Activated CD4-positive, alpha-beta memory T cell treated with anti-CD3 and anti-CD28 coated beads for 36 hours (primary cell): ENCODE data around the gene MAGEB17. TPM values are rescaled to one million over a fixed set of nuclear protein-coding genes. Genes with fewer than 3 reads are reported as not detected.
"Not testable (repeated sequence)": the region's sequence is repeated elsewhere in the genome, so short reads cannot be mapped to it uniquely, and the experiment has no call there.

Source experiments
- CTCF ChIA-PET: fragments of 350-600 bp; sonication (Branson Sonifier 250); formaldehyde crosslinking; loops from one replicate; lab custom pipeline; 2021; ENCODE audit warnings: antibody characterized with exemption, inconsistent platforms; lab: Charles Lee
- POLR2A ChIA-PET: fragments of 350-600 bp; sonication (Branson Sonifier 250); formaldehyde crosslinking; loops from one replicate; lab custom pipeline; 2021; ENCODE audit warnings: antibody characterized with exemption; lab: Charles Lee
- DNase-seq: peaks from one replicate; pipeline ENCODE4 v3.0.0-alpha.2; 2020
- H3K27ac Mint-ChIP-seq: one replicate; pipeline ENCODE4 v1.8.0; 2021; ENCODE audit warnings: mixed read lengths
- H3K27me3 Mint-ChIP-seq: one replicate; pipeline ENCODE4 v1.8.0; 2021; ENCODE audit warnings: mixed read lengths
- H3K36me3 Mint-ChIP-seq: one replicate; pipeline ENCODE4 v1.8.0; 2021; ENCODE audit warnings: mixed read lengths
- H3K4me1 Mint-ChIP-seq: one replicate; pipeline ENCODE4 v1.8.0; 2021; ENCODE audit warnings: low read depth, mixed read lengths
- H3K4me3 Mint-ChIP-seq: one replicate; pipeline ENCODE4 v1.8.0; 2021; ENCODE audit warnings: mild to moderate bottlenecking, mixed read lengths
- H3K9me3 Mint-ChIP-seq: one replicate; pipeline ENCODE4 v1.8.0; 2021; ENCODE audit warnings: mixed read lengths
- intact Hi-C: fragments of 100-400 bp; cut with micrococcal nuclease; formaldehyde crosslinking; loops from one replicate; pipeline ENCODE4 v1.15.1; 2023
- total RNA-seq, 2 experiments: library from RNA; stranded (reverse); gene quantifications; one replicate each; pipeline ENCODE4 v1.2.3, GENCODE V29; 2021

The MAGEB17 gene
- total RNA-seq, 2 experiments from 2014 or later = not detected

DNA sequence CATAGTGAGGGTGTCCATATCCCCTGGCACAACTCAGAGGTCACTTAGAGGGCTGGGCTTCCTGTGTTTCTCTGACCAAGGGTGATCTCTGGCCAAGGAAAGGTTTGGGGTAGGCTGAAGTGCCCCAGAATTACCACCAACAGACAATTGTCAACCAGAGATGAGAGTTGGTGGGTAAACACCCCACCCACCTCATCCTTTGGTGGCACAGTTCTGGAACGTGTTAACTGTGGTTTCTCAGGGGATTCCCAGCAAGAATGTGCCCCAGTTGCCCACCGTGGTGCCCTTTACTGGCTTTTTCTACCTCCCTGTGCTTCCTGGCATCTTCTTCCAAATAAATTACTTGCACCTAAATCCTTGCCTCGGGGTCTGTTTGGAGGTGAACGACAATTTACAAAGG lies 26.8 kb upstream of the MAGEB17 start:
- Mint-ChIP-seq H3K9me3 (no peaks in the 10 kb centered on the region), H3K36me3 (no peaks in the 10 kb centered on the region), H3K27me3 (peaks cover 2% of the 10 kb centered on the region), H3K27ac (no peak overlapping the region), H3K4me1 (no peaks in the 10 kb centered on the region), H3K4me3 (no peak overlapping the region)
- POLR2A ChIA-PET = no interaction called here
- DNase-seq = no peak
- CTCF ChIA-PET = no interaction called here
- intact Hi-C loops = no loop called here

DNA sequence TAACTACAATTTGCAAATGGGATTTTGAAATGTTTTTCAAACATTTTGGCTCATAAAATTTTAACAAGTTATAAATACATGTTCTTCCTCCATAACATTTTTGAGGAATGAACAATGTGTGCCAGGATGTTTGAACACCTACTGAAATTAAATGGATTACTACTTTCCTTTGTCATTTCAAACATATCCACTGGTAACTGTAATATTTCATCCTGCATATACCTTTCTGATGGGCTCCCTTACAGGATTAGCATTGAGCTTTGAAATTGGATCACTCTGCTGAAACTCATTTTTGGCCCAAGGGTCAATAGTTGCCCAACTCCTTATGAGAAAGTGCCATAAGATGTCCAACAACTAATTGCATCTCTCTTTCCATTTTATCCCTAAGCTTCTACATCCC lies 26.3 kb upstream of the MAGEB17 start:
- POLR2A ChIA-PET = no interaction called here
- Mint-ChIP-seq H3K36me3 (no peaks in the 10 kb centered on the region), H3K9me3 (no peaks in the 10 kb centered on the region), H3K27ac (no peak overlapping the region), H3K4me3 (no peak overlapping the region), H3K27me3 (peaks cover 2% of the 10 kb centered on the region), H3K4me1 (no peaks in the 10 kb centered on the region)
- CTCF ChIA-PET = no interaction called here
- no peak for DNase-seq
- intact Hi-C loops = no loop called here

DNA sequence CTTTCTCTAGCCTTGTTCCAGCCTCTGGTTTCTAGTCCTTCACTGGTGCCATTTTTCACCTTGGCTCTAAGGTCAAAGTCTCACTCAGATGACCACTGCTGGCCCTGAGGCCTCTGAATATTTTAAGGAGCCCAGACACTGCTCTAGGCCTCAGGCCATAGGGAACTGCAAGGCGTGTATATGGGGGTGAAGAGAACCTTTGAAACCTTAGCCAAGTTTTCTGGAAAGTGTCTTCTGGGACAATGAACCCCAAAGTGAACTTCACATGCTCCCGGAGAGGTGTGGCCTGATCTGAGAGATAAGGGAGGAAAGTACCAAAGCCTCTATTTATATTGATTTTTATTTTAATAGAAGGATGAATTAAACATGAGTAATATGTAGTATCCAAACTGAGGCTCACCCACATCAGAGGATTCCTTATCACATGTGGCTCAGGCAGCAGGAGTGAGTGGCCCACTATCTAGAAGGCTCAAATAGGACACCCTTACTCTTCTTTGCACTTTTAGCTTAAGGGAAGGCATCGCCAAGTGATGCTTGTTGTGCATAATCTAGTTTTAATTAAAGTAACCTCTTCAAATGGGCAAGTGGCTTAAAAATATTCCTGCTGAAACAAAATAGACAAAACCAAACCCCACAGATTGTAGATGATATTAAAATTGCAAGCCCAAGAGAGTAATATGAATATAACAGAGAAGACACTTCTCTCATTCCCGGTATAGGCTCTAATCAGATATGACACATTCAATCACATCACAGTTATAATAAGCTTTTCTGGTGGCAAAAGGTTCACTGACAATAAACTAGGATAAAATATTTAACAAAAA lies 25.6 kb upstream of the MAGEB17 start:
- peaks cover 2% of the 10 kb centered on the region for H3K27me3 Mint-ChIP-seq
- H3K4me1 Mint-ChIP-seq = no peaks in the 10 kb centered on the region
- ChIA-PET POLR2A (no interaction called here), CTCF (no interaction called here)
- no peaks in the 10 kb centered on the region for H3K9me3 Mint-ChIP-seq
- intact Hi-C loops = no loop called here
- DNase-seq = no peak
- no peak overlapping the region for H3K4me3 Mint-ChIP-seq
- no peaks in the 10 kb centered on the region for H3K36me3 Mint-ChIP-seq
- H3K27ac Mint-ChIP-seq = no peak overlapping the region

DNA sequence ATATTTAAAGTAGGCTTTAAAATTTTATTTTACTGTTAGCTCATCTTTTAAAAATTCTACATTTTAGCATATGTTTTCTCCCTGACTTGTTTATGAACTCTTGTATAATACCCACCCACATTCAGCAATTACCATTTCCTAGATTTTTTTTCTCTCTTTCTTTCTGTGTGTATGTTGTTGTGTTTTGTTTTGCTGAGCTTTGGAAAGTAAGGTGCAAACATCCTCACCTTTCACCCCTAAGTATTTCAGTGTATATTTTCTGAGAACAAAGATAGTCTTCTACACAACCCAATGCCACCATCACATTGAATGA lies 25.1 kb upstream of the MAGEB17 start:
- H3K4me1 Mint-ChIP-seq = no peaks in the 10 kb centered on the region
- H3K9me3 Mint-ChIP-seq = no peaks in the 10 kb centered on the region
- H3K4me3 Mint-ChIP-seq = no peak overlapping the region
- intact Hi-C loops = no loop called here
- no peak for DNase-seq
- no peak overlapping the region for H3K27ac Mint-ChIP-seq
- ChIA-PET POLR2A (no interaction called here), CTCF (no interaction called here)
- H3K27me3 Mint-ChIP-seq = peaks cover 2% of the 10 kb centered on the region
- no peaks in the 10 kb centered on the region for H3K36me3 Mint-ChIP-seq

DNA sequence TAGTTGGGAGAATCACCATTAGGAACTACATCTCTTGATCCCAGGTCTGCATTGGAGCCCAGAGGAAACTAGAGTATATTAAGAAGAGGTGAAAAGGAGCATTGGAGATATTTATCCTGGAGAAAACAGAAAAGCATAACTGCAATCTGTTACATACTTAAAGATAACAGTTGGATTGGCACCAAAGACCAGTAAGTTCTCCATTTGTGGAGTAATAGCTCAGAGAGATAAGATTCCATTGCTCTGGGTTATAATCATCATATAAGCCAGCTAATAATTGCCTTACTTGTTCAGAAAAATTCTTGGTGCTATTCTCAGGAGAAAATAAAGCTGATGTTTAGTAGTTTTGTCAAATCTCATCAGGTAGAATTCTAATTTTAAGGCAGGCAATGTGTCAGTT lies 23.3 kb upstream of the MAGEB17 start:
- intact Hi-C loops = no loop called here
- no peaks in the 10 kb centered on the region for H3K4me1 Mint-ChIP-seq
- no peak for DNase-seq
- CTCF ChIA-PET = no interaction called here
- no peak overlapping the region for H3K4me3 Mint-ChIP-seq
- H3K36me3 Mint-ChIP-seq = no peaks in the 10 kb centered on the region
- POLR2A ChIA-PET = no interaction called here
- H3K27ac Mint-ChIP-seq = no peak overlapping the region
- H3K27me3 Mint-ChIP-seq = no peaks in the 10 kb centered on the region
- H3K9me3 Mint-ChIP-seq = no peaks in the 10 kb centered on the region

DNA sequence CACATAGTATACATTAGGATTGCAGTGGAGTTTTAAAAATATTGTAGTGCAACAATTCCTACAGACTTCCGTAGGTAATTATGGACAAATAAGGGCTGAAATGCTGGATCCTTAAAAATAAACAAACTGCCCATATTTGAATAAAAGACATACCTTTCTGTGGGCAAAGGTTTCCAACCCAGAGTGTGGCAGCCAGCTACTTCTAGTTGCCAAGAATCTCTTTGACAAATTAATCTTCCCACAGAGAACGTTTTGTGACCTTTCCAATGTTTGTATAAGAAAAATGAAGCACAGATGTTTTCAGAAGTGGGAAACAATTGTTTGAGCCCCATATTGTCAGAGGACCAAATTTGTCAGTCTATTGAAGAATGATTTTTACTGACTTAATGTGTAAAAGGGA lies 22.9 kb upstream of the MAGEB17 start:
- POLR2A ChIA-PET = no interaction called here
- H3K4me3 Mint-ChIP-seq = no peak overlapping the region
- no peak overlapping the region for H3K27ac Mint-ChIP-seq
- intact Hi-C loops = no loop called here
- H3K4me1 Mint-ChIP-seq = no peaks in the 10 kb centered on the region
- no peaks in the 10 kb centered on the region for H3K27me3 Mint-ChIP-seq
- CTCF ChIA-PET = no interaction called here
- H3K36me3 Mint-ChIP-seq = no peaks in the 10 kb centered on the region
- DNase-seq = no peak
- no peaks in the 10 kb centered on the region for H3K9me3 Mint-ChIP-seq

DNA sequence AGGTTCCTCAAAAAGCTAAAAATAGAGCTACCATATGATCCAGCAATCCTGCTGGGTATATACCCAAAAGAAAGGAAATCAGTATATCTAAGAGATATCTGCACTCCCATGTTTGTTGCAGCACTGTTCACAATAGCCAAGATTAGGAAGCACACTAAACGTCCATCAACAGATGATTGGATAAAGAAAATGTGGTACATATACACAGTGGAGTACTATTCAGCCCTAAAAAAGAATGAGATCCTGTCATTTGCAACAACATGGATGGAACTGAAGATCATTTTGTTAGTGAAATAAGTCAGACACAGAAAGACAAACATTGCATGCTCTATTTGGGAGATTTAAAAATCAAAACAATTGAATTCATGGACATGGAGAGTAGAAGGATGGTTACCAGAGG lies 22.2 kb upstream of the MAGEB17 start:
- POLR2A ChIA-PET, DNase-seq, H3K4me1 Mint-ChIP-seq, H3K9me3 Mint-ChIP-seq, H3K36me3 Mint-ChIP-seq, H3K27me3 Mint-ChIP-seq, CTCF ChIA-PET, intact Hi-C loops, H3K4me3 Mint-ChIP-seq, H3K27ac Mint-ChIP-seq: not testable (repeated sequence)

DNA sequence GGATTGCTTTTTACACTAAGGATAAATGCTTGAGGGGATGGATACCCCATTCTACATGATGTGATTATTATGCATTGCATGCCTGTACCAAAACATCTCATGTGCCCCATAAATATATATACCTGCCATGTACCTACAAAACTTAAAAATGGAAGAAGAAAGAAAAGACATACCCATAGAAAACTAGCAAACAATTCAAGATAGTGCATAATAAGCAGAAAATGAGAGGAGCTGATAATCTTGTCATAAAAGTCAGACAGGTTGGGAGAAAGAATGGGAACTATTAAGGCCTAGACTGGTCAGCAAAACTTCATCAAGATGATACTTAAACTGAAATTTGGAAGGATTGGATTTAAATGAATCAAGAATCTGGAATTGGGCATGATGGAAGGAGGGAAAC lies 21.6 kb upstream of the MAGEB17 start:
- no peak for DNase-seq
- no peaks in the 10 kb centered on the region for H3K36me3 Mint-ChIP-seq
- no peaks in the 10 kb centered on the region for H3K9me3 Mint-ChIP-seq
- ChIA-PET CTCF (no interaction called here), POLR2A (interaction anchor here (0.5 kb wide), 1 partner anchor 632 kb away, joined by 6 read pairs; no protein-coding TSS in a partner anchor)
- no peak overlapping the region for H3K27ac Mint-ChIP-seq
- H3K27me3 Mint-ChIP-seq = no peaks in the 10 kb centered on the region
- H3K4me1 Mint-ChIP-seq = no peaks in the 10 kb centered on the region
- intact Hi-C loops = no loop called here
- no peak overlapping the region for H3K4me3 Mint-ChIP-seq

DNA sequence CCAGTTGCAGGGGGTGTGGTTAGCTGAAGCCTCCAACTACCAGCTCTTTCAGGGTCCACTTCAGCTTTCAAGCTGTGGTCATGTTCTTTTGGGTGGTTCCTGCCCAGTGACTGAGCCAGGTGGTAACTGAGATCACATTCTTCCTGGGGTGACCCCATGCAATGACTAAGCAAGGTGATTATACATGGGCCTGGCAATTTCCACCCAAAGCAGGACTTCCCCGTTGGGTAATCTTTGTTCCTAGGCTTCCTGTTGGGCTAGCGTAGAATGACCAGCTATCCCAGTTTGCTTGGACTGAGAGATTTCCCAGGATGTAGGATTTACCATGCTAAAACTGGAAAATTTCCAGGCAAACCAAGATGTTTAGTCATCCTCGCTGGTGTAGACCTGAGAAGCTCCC lies 18.4 kb upstream of the MAGEB17 start:
- CTCF ChIA-PET = no interaction called here
- intact Hi-C loops = no loop called here
- H3K36me3 Mint-ChIP-seq = no peaks in the 10 kb centered on the region

DNA sequence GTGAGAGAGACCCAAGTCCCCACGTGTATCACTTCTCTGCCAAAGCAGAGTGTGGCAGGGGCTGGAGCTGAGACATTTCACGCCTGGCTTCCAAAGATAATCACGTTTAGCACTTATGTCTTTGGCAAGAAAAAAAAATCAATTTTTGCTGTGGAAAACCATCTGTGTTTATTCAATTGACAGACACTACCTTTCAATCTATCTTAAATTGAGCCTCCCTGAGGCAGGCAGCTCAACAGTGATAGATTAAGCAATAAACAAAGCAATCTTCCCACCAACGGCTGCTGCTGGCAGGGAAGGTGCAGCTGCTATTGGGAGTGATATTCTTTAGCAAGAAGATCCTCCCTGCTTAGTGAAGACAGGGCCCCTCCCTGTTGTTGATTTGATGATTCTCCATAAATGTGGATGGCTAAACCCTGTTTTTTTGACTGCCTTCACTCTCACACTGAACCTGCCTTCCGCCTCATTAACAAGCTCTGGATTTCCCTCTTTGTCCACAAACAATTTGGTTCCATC lies 11.6 kb upstream of the MAGEB17 start:
- no peaks in the 10 kb centered on the region for H3K4me1 Mint-ChIP-seq
- no peak for DNase-seq
- H3K27me3 Mint-ChIP-seq = no peaks in the 10 kb centered on the region
- no peaks in the 10 kb centered on the region for H3K9me3 Mint-ChIP-seq
- intact Hi-C loops = no loop called here
- no peaks in the 10 kb centered on the region for H3K36me3 Mint-ChIP-seq
- H3K27ac Mint-ChIP-seq = no peak overlapping the region
- H3K4me3 Mint-ChIP-seq = no peak overlapping the region
- POLR2A ChIA-PET = no interaction called here
- CTCF ChIA-PET = no interaction called here

More for the DNA sequence above, 18.4 kb upstream of the MAGEB17 start:
- H3K27me3 Mint-ChIP-seq = no peaks in the 10 kb centered on the region
- DNase-seq = no peak
- H3K4me3 Mint-ChIP-seq = no peak overlapping the region
- H3K27ac Mint-ChIP-seq = no peak overlapping the region
- H3K9me3 Mint-ChIP-seq = no peaks in the 10 kb centered on the region
- H3K4me1 Mint-ChIP-seq = no peaks in the 10 kb centered on the region
- POLR2A ChIA-PET = no interaction called here

DNA sequence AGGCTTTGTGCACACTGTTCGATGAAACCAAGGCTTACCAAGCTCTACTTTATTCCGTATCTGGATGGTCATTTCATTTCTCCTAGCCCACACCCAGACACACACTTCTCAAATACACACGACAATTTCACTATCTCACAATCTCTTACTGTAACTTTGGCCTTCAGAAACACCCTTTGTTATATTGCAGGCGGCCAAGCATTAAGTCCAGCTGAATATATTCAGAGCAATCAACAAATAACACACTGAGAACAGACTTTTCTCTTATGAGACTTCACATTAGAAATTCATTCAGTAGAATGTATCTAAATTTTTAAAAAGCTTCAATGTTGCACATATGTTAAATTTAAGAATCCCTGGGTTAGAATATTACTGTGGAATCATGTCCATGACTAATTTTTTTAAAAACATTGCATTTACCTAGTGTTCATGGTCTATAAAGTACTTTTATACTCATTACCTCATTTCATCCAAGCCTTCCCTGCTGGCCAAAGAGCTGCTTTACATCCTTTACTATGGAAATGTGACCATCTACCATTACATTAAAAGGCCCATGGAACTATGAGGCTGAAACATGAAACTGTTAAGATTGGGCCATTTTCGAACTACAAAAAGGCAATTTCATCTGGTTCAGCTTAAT lies 10.5 kb upstream of the MAGEB17 start:
- Mint-ChIP-seq H3K4me1 (no peaks in the 10 kb centered on the region), H3K9me3 (no peaks in the 10 kb centered on the region), H3K36me3 (no peaks in the 10 kb centered on the region), H3K4me3 (no peak overlapping the region), H3K27me3 (no peaks in the 10 kb centered on the region), H3K27ac (no peak overlapping the region)
- POLR2A ChIA-PET = no interaction called here
- intact Hi-C loops = no loop called here
- CTCF ChIA-PET = interaction anchor here (0.9 kb wide), 1 partner anchor 34 kb away, joined by 3 read pairs; the partner anchor contains the start of gene GRPR
- DNase-seq = no peak

DNA sequence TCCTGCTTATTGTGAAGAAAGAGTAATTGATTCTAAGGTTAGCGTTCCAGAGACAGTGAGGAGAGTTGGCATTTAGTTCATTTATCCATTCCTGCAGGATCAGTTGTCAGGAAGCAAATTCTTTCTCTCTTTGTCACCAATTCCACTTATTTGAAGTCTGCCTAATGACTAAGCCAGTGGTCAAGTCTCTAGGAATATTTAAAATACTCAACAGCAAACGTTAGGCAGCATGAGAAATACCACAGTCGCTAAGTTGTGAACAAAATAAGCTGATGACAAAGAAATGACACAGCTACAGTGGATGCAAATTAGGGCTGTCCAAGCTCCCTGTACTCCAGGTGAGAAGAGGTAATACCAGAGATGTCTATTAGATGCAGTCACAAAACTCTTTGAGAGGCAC lies 6.6 kb upstream of the MAGEB17 start:
- Mint-ChIP-seq H3K4me1 (no peaks in the 10 kb centered on the region), H3K36me3 (no peaks in the 10 kb centered on the region), H3K9me3 (no peaks in the 10 kb centered on the region), H3K4me3 (no peak overlapping the region), H3K27ac (no peak overlapping the region), H3K27me3 (no peaks in the 10 kb centered on the region)
- no peak for DNase-seq
- ChIA-PET CTCF (no interaction called here), POLR2A (no interaction called here)
- intact Hi-C loops = no loop called here

DNA sequence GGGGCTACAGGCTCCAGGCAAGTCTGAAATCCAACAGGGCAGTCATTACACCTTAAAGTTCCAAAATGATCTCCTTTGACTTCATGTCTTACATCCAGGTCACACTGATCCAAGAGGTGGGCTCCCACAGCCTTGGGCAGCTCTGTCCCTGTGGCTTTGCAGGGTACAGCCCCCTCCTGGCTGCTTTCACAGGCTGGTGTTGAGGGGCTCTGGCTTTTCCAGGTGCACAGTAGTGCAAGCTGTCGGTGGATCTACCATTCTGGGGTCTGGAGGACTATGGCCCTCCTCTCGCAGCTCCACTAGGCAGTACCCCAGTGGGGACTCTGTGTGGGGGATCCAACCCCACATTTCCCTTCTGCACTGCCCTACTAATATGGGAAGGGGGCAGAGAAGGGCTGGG lies 6.1 kb upstream of the MAGEB17 start:
- H3K27me3 Mint-ChIP-seq, H3K4me3 Mint-ChIP-seq, POLR2A ChIA-PET, CTCF ChIA-PET, DNase-seq, H3K36me3 Mint-ChIP-seq, intact Hi-C loops, H3K27ac Mint-ChIP-seq, H3K4me1 Mint-ChIP-seq, H3K9me3 Mint-ChIP-seq: not testable (repeated sequence)
